ENCODE results near the gene FAM81A.
"Not testable (repeated sequence)": the region's sequence is repeated elsewhere in the genome, so short reads cannot be mapped to it uniquely, and the experiment has no call there.

The FAM81A gene

DNA sequence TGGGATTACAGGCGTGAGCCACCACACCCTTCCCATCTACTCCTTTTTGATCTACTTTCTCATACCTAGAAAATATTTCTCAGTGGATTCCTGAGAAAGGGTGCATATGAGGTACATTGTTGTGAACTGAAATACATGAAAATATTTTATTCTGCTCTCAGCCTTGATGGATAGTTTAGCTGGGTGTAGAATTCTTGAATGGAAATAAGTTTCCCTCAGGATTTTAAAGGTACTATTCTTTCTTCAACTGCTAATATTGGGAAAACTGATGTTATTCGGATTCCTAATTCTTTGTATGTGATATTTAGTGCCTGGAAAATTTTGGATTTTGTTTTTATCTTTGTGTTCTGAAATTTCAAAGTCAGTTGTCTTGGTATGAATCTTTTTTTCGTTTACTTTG, 9.1 kb upstream of the FAM81A start:
- DNase-seq, result not testable (repeated sequence)

- no peak for DNase-seq
Observed at GRCh38 chr15:59432389-59432788, 5.6 kb upstream of the FAM81A start.

DNA sequence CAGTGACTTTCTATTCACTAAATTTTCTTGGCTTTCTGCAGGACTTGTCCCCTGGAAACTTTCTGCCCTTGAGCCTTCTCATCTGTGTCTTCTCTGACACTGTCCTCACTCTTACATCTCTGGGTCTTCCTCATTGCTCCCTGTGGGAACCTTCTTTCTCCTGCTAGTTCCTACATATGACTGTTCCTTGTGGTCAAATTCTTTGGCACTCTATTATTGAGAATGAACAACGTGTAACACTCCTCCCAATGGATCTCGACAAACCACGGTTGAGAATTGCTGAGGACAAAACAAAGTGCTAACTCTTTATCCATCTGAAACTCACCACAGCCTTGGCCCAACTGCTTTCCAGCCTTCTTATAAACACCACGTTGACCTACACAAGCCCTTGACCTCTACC, 3.5 kb upstream of the FAM81A start:
- no peak for DNase-seq

- DNase-seq, result no peak
Observed at GRCh38 chr15:59436774-59437141, 1.2 kb upstream of the FAM81A start.

- DNase-seq, result no peak
Observed at GRCh38 chr15:59437142-59437816, 707 bp upstream of the FAM81A start.

DNA sequence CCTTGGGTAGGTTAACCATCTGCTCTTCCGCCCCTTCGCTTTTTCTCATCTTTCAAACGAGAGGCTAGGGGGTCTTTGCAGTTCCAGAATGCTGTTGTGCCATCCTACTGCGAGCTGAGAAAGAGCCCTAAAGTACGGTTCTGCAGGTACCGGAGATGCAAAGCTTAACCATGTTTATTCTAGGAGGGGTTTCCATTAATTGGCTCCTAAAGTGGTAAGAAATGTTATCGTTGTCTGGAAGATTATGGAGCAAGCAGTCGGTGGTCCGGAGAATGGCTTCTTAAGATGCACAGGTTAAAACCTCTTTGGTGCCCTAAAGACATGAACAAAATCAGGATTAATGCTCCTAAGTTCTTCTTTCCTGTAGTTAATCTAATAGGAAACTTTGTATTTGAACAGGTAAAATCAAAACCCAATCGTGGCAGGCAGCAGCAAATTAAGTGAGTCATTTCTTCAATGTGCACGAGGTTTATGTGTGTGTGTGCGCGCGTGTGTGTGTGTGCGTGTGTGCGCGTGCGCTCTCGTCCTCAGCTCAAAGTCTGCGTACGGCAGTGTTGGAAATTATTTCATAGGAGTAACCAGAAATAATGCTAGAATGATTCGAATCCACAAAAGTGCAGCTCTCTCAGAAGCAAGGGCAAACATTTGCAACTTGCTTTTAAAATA, 772 bp downstream of the FAM81A start:
- DNase-seq, result no peak

DNA sequence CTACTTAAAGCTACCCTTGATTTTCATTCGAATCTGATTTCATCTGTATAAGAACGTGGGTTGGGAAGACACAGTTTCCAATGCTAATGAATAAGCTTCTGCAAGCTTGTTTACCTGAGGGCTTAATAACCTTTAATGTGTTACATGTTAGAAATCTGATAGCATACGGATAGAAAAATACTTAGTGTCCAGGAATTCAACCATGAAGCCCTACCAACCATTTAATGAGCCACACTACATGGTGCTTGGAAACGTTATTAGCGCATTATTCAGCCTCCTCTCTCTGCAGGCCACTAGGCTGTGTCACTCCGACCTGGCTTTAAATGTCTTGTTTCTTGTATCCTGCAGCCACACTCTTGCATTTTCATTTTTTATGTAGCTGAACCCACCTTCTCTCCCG, 1.6 kb downstream of the FAM81A start:
- no peak for DNase-seq

- no peak for DNase-seq
Observed at GRCh38 chr15:59443341-59444072, 5.5 kb downstream of the FAM81A start.

DNA sequence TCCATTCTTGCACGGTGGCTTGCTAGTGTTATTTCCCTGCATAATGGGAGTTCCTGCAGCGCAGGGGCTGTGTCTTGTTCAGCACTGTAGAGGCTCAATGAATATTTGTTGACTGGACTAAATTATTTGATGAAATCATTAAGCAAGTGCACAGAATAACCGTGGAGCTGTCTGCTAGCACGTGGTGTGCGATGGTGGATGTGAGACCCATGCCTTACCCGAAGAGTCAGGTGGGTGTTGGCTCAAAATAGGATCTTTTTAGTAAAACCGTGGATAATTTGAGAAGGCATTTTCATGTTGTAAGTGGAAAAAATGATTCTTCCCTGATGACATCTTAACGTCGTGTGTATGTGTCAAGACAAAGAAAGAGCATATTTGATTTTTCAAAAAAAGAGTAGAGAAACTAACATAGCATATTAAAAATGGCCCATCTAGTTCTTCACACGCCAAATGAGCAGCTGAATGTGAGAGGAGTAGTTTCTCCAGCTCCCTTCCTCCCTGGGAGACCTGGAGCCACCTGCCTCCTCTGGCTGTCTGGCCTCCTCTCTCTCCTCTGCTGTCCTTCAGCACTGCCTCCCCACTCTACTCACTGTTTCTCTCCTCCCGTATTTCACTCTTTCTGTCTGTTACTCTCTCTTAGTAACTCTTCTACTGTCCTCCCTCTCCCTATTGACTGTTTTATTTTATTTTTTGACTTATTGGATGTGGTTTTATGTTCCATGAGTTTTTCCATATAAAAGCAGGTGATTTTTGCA, 6.3 kb downstream of the FAM81A start:
- DNase-seq, result no peak

DNA sequence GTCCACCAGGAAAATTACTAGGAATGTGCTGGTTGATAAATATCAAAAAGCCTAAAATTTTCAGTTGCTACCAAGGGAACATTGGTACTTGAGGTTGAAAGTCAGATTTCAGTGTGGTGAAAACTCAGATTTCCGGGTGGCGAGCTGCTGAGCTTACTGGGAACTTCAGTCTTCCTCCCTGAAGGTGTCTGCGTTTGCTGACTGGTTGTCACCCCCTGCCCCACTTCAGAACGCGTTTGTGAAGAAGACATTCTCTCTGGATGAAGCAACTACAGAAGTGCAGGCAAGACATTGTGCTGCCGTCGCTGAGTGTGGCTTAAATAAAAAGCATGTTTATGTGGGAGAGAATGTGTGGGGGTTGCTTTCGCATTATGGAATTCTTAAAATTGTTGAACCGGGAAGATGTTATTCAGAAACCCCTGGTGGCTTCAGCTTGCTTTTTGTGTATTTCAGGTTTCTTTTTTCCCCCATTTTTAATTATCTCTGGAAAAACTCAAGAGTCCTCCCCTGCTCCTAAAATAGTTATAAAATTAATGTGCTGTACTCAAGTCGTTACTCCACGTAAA, 7.1 kb downstream of the FAM81A start:
- no peak for DNase-seq

DNA sequence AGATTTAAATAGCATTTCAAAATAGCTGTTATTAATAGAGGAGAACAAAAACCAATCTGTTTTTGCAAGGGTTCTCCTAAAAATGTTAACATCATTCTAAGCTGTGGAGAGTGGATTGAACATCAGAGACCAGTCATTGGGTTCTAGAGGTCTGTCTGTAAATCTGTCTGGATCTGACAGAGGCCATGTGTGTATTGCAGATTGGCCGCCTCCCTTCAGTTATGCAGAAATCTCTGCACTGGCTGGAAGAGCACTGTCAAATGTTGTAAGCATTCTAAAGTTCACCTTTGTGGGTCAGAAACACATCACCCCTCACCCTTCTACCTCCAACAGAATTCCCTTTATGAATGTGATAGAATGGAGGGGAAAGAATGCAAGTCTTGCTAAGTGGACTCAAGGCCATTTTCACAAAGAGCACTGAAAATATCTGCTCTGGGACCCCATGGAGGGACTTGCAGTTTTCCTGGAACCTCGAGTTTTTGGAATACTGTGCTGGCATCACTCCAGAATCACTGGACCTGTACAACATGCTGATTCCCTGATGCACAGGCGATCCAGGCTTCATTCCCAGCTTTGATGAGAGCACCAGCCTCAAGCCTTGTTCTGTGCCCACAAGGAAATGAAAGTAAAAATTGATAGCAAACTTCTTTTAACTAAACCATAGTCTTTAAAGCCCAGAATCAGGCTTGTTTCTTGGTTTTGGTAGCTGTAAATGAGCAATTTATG, 8.4 kb downstream of the FAM81A start:
- DNase-seq, result no peak

DNA sequence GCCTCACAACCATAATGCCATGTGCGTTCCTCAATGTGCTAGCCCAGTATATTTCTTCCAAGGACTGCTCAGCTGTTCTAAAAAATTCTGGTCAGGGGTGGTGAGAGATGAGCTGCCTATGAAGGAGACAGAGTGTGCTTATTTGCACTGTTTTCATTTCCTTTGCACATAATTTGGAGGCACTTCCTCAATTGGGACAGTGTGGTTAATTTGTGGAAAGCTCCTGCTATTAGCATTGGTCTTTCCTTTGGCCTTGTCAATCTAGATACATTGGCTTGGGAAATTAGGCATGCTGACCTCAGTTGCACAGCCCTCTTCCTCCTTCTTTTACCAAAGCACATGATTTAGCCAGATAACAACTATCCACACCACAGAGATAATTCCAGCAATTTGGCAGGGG, 9.4 kb downstream of the FAM81A start:
- no peak for DNase-seq

- no peak for DNase-seq
Observed at GRCh38 chr15:59448871-59449270, 10.9 kb downstream of the FAM81A start.

- no peak for DNase-seq
Observed at GRCh38 chr15:59453474-59454215, 15.7 kb downstream of the FAM81A start.

DNA sequence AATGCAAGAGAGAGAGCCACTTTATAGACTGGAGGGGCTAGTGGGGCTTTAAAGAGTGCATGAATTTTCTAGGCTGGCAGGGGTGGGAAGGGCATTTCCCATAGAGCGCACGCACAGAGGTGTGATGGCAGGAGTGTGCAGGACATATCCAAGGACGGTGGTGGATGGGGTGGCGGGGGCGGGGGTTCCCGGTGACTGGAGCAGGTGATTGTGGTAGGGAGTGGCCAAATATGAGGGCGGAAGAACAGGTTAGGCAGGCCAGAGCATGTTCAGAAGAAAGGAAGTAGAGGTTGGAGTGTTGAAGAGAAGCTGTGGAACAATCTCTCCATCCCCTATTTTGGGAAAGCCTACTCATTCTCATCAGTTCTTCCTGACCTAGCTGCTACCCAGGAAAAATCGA, 18.1 kb downstream of the FAM81A start:
- no peak for DNase-seq

DNA sequence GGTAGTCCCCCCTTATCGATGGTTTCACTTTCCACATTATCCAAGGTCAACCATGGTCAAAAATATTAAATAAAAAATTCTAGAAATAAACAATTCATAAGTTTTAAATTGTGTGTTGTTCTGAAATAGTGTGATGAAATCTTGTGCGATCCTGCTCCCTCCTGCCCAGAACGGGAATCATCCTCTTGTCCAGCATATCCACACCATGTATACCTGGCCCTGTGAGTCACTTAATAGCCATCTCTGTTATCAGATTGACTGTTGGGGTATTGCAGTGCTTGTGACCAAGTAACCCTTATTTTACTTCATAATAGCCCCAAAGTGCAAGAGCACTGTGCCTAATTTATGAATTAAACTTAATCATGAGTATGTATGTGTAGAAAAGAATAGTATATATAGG, 19.1 kb downstream of the FAM81A start:
- no peak for DNase-seq

DNA sequence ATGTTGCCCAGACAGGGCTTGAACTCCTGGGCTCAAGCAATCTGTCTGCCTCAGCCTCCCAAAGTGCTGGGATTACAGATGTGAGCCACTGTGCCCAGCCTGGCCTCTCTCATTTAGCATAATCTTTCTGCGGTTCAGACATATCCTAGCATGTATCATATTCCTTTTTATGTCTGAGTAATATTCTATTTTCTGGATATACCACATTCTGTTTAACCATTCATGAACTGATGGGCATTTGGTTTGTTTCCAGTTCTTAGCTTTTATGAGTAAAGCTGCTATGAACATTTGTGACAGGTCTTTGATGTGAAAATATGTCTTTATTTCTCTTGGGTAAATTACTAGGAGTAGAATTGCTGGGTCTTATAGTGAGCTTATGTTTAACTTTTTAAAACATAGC, 23.5 kb downstream of the FAM81A start:
- no peak for DNase-seq

DNA sequence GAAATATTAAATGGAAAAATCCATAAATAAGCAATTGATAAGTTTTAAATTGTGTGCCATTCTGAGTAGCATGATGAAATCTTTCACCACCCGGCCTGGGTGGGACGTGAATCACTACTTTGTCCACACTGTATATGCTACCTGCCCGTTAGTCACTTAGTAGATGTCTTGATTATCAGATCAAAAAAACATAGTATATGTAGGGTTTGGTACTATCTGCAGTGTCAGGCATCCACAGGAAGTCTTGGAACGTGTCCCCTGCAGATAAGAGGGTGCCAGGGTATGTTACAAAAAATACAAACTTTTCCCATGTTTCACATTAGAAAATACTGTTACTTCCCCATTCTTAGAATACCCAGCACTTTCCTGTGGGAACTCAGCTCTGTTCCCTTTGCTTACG, 35.2 kb downstream of the FAM81A start:
- DNase-seq, result no peak

GRCh38 chr15:59475161-59475560, 37.2 kb downstream of the FAM81A start:
- DNase-seq, result not testable (repeated sequence)

DNA sequence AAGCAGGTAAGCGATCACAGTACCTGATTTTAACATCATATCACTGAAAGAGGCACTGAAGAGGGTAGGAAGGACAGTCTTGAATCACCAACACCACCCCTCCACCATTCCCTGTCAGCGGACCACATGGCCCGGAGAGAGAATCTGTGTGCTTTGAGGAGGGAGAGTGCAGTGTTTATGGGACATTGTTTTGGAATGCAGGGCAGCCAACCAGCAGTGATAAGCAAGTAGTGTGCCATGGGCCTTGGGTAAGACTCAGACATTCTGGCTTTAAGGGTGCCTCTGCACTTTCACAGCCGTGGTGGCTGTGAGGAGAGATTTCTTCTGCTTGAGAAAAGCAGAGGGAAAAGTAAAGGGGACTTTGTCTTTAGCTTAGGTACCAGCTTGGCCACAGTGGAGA, 46.4 kb downstream of the FAM81A start:
- no peak for DNase-seq

DNA sequence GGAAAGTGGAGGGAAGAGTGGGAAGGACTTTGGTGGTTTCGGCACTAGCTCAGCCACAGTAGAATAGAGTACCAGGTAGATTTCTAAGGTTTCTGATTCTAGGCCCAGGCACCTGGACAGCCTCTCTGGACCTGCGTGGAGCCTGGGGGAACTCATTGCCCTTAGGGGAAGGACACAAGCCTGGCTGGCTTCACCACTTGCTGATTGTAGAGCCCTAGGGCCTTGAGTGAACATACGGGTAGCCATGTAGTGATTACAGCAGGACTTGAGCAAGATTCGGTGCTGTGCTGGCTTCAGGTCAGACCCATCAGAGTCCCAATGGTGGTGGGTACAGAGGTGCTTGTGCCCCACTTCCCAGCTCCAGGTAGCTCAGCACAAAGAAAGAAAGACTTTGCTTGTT, 47.0 kb downstream of the FAM81A start:
- no peak for DNase-seq

- DNase-seq, result not testable (repeated sequence)
Observed at GRCh38 chr15:59489485-59489884, 51.5 kb downstream of the FAM81A start.

Measured in activated T-cell treated with anti-CD3 and anti-CD28 coated beads for 4 hours (primary cell).